Measurements from ENCODE around the gene C9orf85.

The C9orf85 gene

DNA sequence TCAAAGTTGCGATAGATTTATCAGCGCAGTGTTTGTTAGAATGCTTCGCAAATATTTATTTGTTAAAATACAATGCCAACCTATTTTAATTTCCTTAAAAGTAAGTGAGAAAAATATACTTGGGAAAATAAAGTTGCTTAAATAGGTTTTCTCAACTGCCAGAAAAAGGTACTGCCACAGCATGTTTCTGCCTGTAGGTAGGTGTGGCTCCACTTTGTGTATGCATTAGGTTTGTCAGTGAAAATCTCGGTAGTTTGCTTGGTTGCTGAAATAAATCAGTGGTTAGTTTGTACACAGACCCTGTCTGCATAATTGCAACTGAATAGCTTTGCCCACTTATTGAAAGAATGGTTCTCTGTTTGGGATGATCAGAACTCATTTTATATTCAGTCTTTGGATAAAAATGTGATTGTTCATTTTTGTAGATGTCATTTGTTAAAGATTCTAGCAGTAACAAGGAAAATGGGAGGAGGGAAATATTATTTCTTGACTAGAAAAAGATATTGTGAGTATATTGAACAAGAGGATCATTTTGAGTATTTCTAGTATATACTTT is 25.7 kb downstream of the C9orf85 start:
- Histone ChIP-seq H3K9me2 (replicated peaks; ENCODE audit: insufficient read depth, low read length) (no peaks in the 10 kb centered on the region), H3K27ac (ENCODE audit: low read length) (no peak overlapping the region), H3K27me3 (replicated peaks; ENCODE audit: insufficient read depth, low read length) (no peaks in the 10 kb centered on the region), H4K20me1 (ENCODE audit: insufficient read depth, low read length) (no peaks in the 10 kb centered on the region), H3K9ac (ENCODE audit: low read length) (no peak overlapping the region), H3K36me3 (replicated peaks; ENCODE audit: insufficient read depth, low read length) (no peaks in the 10 kb centered on the region), H3K9me3 (replicated peaks; ENCODE audit: insufficient read depth, low read length) (no peaks in the 10 kb centered on the region), H3K4me3 (ENCODE audit: low read length) (no peak overlapping the region), H3K4me1 (ENCODE audit: low read length) (no peaks in the 10 kb centered on the region), H3F3A (ENCODE audit: insufficient read depth, low read length) (no peaks in the 10 kb centered on the region), H3K79me2 (ENCODE audit: low read length) (peaks cover 32% of the 10 kb centered on the region), H2AFZ (ENCODE audit: low read length) (no peak overlapping the region), H3K4me2 (ENCODE audit: low read depth, low read length) (no peak overlapping the region)
- DNase-seq, result no peak
- no peak for TF ChIP-seq EZH2phosphoT487 (IDR thresholded peaks at IDR 0.05; ENCODE audit: low read length)
- TF ChIP-seq, protein P1, sequence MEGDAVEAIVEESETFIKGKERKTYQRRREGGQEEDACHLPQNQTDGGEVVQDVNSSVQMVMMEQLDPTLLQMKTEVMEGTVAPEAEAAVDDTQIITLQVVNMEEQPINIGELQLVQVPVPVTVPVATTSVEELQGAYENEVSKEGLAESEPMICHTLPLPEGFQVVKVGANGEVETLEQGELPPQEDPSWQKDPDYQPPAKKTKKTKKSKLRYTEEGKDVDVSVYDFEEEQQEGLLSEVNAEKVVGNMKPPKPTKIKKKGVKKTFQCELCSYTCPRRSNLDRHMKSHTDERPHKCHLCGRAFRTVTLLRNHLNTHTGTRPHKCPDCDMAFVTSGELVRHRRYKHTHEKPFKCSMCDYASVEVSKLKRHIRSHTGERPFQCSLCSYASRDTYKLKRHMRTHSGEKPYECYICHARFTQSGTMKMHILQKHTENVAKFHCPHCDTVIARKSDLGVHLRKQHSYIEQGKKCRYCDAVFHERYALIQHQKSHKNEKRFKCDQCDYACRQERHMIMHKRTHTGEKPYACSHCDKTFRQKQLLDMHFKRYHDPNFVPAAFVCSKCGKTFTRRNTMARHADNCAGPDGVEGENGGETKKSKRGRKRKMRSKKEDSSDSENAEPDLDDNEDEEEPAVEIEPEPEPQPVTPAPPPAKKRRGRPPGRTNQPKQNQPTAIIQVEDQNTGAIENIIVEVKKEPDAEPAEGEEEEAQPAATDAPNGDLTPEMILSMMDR (IDR thresholded peaks at IDR 0.05; ENCODE audit: low read length), result no peak

DNA sequence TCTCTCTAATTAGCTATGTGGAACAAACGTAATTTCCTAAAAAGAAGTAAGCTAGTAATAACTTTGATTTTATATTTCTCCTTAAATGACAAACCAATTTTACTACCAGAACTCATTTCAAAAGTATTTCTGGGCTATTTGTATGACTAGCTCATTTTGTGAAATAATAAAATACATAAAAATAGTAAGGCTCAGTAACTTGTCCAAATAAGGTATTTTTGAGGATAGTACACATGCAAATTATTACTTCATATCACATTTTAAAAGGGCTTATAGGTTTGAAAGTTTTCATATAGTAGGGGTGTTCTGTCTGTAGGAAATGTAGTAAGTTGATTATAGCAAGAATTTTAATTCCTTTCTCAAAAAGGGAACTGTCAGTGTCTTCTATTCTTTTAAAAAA is 26.5 kb downstream of the C9orf85 start:
- H2AFZ ChIP-seq (ENCODE audit: low read length), result no peak overlapping the region
- no peak for DNase-seq
- no peaks in the 10 kb centered on the region for H3K27me3 ChIP-seq (replicated peaks; ENCODE audit: insufficient read depth, low read length)
- TF ChIP-seq EZH2 (optimal IDR thresholded peaks at IDR 0.05; ENCODE audit: low read depth, low read length) (no peak), EZH2phosphoT487 (IDR thresholded peaks at IDR 0.05; ENCODE audit: low read length) (no peak)
- TF ChIP-seq, protein P1 (IDR thresholded peaks at IDR 0.05; ENCODE audit: low read length), result no peak
- no peak overlapping the region for H3K9ac ChIP-seq (ENCODE audit: low read length)
- no peaks in the 10 kb centered on the region for H3K9me3 ChIP-seq (replicated peaks; ENCODE audit: insufficient read depth, low read length)
- H3K4me3 ChIP-seq (ENCODE audit: low read length), result no peak overlapping the region
- no peaks in the 10 kb centered on the region for H3K9me2 ChIP-seq (replicated peaks; ENCODE audit: insufficient read depth, low read length)
- no peaks in the 10 kb centered on the region for H4K20me1 ChIP-seq (ENCODE audit: insufficient read depth, low read length)
- no peak overlapping the region for H3K4me2 ChIP-seq (ENCODE audit: low read depth, low read length)
- peaks cover 32% of the 10 kb centered on the region for H3K79me2 ChIP-seq (ENCODE audit: low read length)
- no peaks in the 10 kb centered on the region for H3K4me1 ChIP-seq (ENCODE audit: low read length)
- H3F3A ChIP-seq (ENCODE audit: insufficient read depth, low read length), result no peaks in the 10 kb centered on the region
- no peaks in the 10 kb centered on the region for H3K36me3 ChIP-seq (replicated peaks; ENCODE audit: insufficient read depth, low read length)
- H3K27ac ChIP-seq (ENCODE audit: low read length), result no peak overlapping the region

DNA sequence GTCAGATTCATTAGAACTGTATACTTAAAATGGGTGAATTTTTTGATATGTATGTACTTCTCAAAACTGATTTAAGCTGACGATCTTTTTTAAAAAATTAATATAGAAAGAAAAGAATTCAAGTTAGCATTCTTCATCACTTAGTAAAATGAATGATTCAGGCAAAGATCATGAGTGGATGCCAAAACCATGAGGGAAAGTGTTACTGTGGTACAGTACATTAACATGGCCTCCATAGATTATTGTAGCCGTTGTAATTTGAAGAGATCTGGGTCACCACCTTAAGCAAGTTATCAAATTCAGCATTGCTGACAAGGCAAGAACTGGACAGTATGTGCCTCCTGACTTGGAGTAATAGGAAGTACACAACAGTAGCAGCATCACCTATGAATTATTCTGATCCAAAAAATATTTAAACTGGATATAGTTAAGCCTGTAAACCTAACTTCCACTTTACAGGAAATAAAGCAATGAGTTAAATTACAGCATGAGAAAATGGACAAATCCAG is 29.7 kb downstream of the C9orf85 start:
- H3K36me3 ChIP-seq (replicated peaks; ENCODE audit: insufficient read depth, low read length), result no peaks in the 10 kb centered on the region
- no peaks in the 10 kb centered on the region for H4K20me1 ChIP-seq (ENCODE audit: insufficient read depth, low read length)
- H3K27ac ChIP-seq (ENCODE audit: low read length), result no peak overlapping the region
- no peaks in the 10 kb centered on the region for H3K27me3 ChIP-seq (replicated peaks; ENCODE audit: insufficient read depth, low read length)
- H3K9me2 ChIP-seq (replicated peaks; ENCODE audit: insufficient read depth, low read length), result no peaks in the 10 kb centered on the region
- H3K9me3 ChIP-seq (replicated peaks; ENCODE audit: insufficient read depth, low read length), result no peaks in the 10 kb centered on the region; the same call in 1 of the 2 replicates
- no peak overlapping the region for H3K9ac ChIP-seq (ENCODE audit: low read length)
- no peak overlapping the region for H2AFZ ChIP-seq (ENCODE audit: low read length)
- no peaks in the 10 kb centered on the region for H3F3A ChIP-seq (ENCODE audit: insufficient read depth, low read length)
- H3K4me1 ChIP-seq (ENCODE audit: low read length), result no peaks in the 10 kb centered on the region
- H3K4me2 ChIP-seq (ENCODE audit: low read depth, low read length), result no peak overlapping the region
- TF ChIP-seq, protein P1 (IDR thresholded peaks at IDR 0.05; ENCODE audit: low read length), result no peak
- TF ChIP-seq EZH2phosphoT487 (IDR thresholded peaks at IDR 0.05; ENCODE audit: low read length) (no peak), EZH2 (optimal IDR thresholded peaks at IDR 0.05; ENCODE audit: low read depth, low read length) (no peak)
- no peak overlapping the region for H3K4me3 ChIP-seq (ENCODE audit: low read length)
- no peak for DNase-seq
- peaks cover 26% of the 10 kb centered on the region for H3K79me2 ChIP-seq (ENCODE audit: low read length)

Measured in MM.1S (cell line).